Mesenchymal stem cell (in vitro differentiated cells and primary cell): Measurements from ENCODE around the gene MARVELD1.

Source experiments
- DNase-seq: peaks from one replicate; pipeline ENCODE4 v3.0.0-alpha.2; 2013
- H2AFZ ChIP-seq: one replicate; pipeline ENCODE4 v1.6.1; 2013; ENCODE audit warnings: low read depth, mild to moderate bottlenecking, control low read depth, inconsistent platforms, low read length, moderate library complexity
- H2AK5ac ChIP-seq: 2 replicates; pipeline ENCODE4 v1.6.1; 2013; ENCODE audit warnings: low read length, moderate library complexity, mild to moderate bottlenecking, inconsistent platforms; ENCODE audit not compliant: severe bottlenecking
- H2BK120ac ChIP-seq: one replicate; pipeline ENCODE4 v1.6.1; 2013; ENCODE audit warnings: low read depth, mild to moderate bottlenecking, inconsistent platforms, low read length, moderate library complexity
- H2BK12ac ChIP-seq, 2 experiments: one replicate each; pipeline ENCODE4 v1.6.1; 2013; ENCODE audit warnings: inconsistent platforms in 2 of 2, low read length in 2 of 2, mild to moderate bottlenecking in 2 of 2, moderate library complexity in 2 of 2, control low read depth in 1 of 2
- H2BK15ac ChIP-seq: one replicate; pipeline ENCODE4 v1.6.1; 2013; ENCODE audit warnings: mild to moderate bottlenecking, low read depth, inconsistent platforms; ENCODE audit not compliant: poor library complexity, severe bottlenecking
- H2BK5ac ChIP-seq: 2 replicates; pipeline ENCODE4 v1.6.1; 2013; ENCODE audit warnings: low read depth, mild to moderate bottlenecking, low read length, control low read depth, inconsistent platforms; ENCODE audit not compliant: poor library complexity, severe bottlenecking
- H3K14ac ChIP-seq, 2 experiments: one replicate each; pipeline ENCODE4 v1.6.1; 2013; ENCODE audit warnings: inconsistent platforms in 2 of 2, low read length in 2 of 2, control low read depth in 1 of 2, mild to moderate bottlenecking in 1 of 2, moderate library complexity in 1 of 2
- H3K18ac ChIP-seq, 2 experiments: one replicate each; pipeline ENCODE4 v1.6.1; 2013; ENCODE audit warnings: inconsistent platforms in 2 of 2, low read length in 2 of 2, control low read depth in 1 of 2, low read depth in 1 of 2, mild to moderate bottlenecking in 1 of 2
- H3K23ac ChIP-seq, 2 experiments: one replicate each; pipeline ENCODE4 v1.6.1; 2013; ENCODE audit warnings: inconsistent platforms in 2 of 2, low read length in 2 of 2, mild to moderate bottlenecking in 2 of 2, moderate library complexity in 2 of 2, control low read depth in 1 of 2
- H3K27ac ChIP-seq: 2 replicates; pipeline ENCODE4 v1.5.1; 2013; ENCODE audit warnings: mild to moderate bottlenecking, moderate library complexity, low read length, control low read depth, inconsistent platforms; ENCODE audit not compliant: poor library complexity, severe bottlenecking
- H3K27me3 ChIP-seq, 2 experiments: 2 replicates each; pipeline versions ENCODE4 v1.6.1 to v1.7.0; 2013; ENCODE audit warnings: low read length in 2 of 2, mild to moderate bottlenecking in 2 of 2, moderate library complexity in 2 of 2, control low read depth in 1 of 2, inconsistent platforms in 1 of 2; ENCODE audit not compliant: control insufficient read depth in 1 of 2, insufficient read depth in 1 of 2
- H3K36me3 ChIP-seq, 2 experiments: 2 replicates each; pipeline versions ENCODE4 v1.6.1 to v1.7.0; 2013; ENCODE audit warnings: low read length in 2 of 2, control low read depth in 1 of 2, inconsistent platforms in 1 of 2, low read depth in 1 of 2, mild to moderate bottlenecking in 1 of 2; ENCODE audit not compliant: insufficient read depth in 2 of 2, control insufficient read depth in 1 of 2
- H3K4ac ChIP-seq, 2 experiments: one replicate each; pipeline ENCODE4 v1.6.1; 2013; ENCODE audit warnings: inconsistent platforms in 2 of 2, low read length in 2 of 2, mild to moderate bottlenecking in 2 of 2, moderate library complexity in 2 of 2, control low read depth in 1 of 2, low read depth in 1 of 2
- H3K4me1 ChIP-seq: 2 replicates; pipeline ENCODE4 v1.6.1; 2013; ENCODE audit warnings: low read depth, low read length, control low read depth; ENCODE audit not compliant: control insufficient read depth, insufficient read depth
- H3K4me2 ChIP-seq: 2 replicates; pipeline ENCODE4 v1.6.1; 2013; ENCODE audit warnings: low read length, mild to moderate bottlenecking, inconsistent platforms; ENCODE audit not compliant: poor library complexity, severe bottlenecking
- H3K4me3 ChIP-seq, 2 experiments: 2 replicates each; pipeline versions ENCODE4 v1.5.1 to v1.7.0; 2013; ENCODE audit warnings: low read length in 2 of 2, mild to moderate bottlenecking in 2 of 2, control low read depth in 1 of 2, low read depth in 1 of 2; ENCODE audit not compliant: insufficient read depth in 1 of 2
- H3K79me1 ChIP-seq: replicated peaks from 2 replicates; pipeline ENCODE4 v1.6.1; 2013; ENCODE audit warnings: mild to moderate bottlenecking, control low read depth, low read length, inconsistent platforms; ENCODE audit not compliant: poor library complexity, severe bottlenecking
- H3K9ac ChIP-seq: 2 replicates; pipeline ENCODE4 v1.7.0; 2013; ENCODE audit warnings: mild to moderate bottlenecking, low read length, moderate library complexity
- H3K9me3 ChIP-seq: 2 replicates; pipeline ENCODE4 v1.7.0; 2013; ENCODE audit warnings: mild to moderate bottlenecking, low read length; ENCODE audit not compliant: control insufficient read depth
- H4K8ac ChIP-seq: one replicate; pipeline ENCODE4 v1.6.1; 2013; ENCODE audit warnings: inconsistent platforms, mild to moderate bottlenecking, low read length, moderate library complexity
- H4K91ac ChIP-seq: one replicate; pipeline ENCODE4 v1.6.1; 2013; ENCODE audit warnings: mild to moderate bottlenecking, low read length, inconsistent platforms
- WGBS: methylation state at CpG from one replicate; pipeline ENCODE4 v1.1.7; 2013; ENCODE audit warnings: mixed read lengths; 5-methylcytosine and 5-hydroxymethylcytosine counted together

Gene MARVELD1

DNA sequence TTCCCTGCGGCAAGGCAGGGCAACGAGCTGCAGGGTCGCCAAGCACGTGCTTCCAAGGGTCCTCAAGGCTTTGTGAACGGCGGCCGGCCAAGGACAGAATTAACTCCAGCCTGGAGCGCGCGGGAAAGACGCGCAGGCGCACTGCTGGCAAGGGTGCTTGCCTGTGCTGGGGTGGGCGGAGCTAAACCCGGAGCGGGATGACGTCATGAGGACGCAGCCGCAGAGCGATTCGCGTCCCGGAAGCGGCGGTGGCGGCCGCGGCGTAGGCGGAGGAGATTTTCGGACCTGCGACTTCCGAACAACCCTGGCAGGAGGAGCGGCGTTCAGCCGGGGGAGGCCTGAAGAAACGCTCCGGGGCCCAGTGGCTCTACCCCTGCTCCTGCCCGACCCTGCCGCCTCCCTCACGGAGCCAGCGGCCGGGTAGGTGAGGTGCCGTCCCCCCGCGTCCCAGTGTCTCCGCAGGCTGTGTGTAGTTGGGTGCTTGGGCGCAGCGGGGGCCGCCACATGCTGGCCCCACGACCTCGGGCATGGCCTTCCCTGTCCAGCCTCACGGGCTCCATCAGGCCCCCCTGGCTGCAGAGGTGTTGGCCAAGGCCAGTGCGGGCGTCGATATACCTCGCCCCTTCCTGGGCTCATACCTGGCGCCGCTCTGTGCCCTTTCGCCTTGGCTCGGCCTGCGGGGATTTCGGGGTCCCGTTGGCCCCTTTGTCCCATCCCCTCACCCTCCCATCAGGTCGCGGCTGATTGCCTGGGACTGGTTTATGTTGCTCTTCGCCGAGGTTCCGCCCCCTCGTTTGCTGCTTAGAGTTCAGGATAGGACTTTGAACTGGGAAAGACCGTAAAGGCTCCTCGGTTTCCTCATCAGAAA lies 23.6 kb downstream of the MARVELD1 start, which contains the start of gene ZFYVE27:
Gene ZFYVE27, plus strand, starts transcription at position 227 of the 868 bp plus-strand sequence. CDS start 1,350 bp downstream, outside the sequence.
- H2AK5ac ChIP-seq: no peak within 1 kb of the TSS
- H3K9ac ChIP-seq: peak within 1 kb of the TSS; percentile 99
- peaks cover 4 to 36% of the 10 kb centered on the region in 2 experiments for H3K36me3 ChIP-seq
- H4K91ac ChIP-seq: peak within 1 kb of the TSS; percentile 83
- H3K14ac ChIP-seq: peak within 1 kb of the TSS in 1 of 2 experiments; percentile 96
- peak within 1 kb of the TSS; percentile 77 for H2AFZ ChIP-seq
- H2BK120ac ChIP-seq: no peak within 1 kb of the TSS
- H3K4me3 ChIP-seq: peak within 1 kb of the TSS; percentile 88 to 97
- peak within 1 kb of the TSS; percentile 71 for H2BK15ac ChIP-seq
- under 1% methylated on average over 72 of the region's 72 CpGs for WGBS
- H3K79me1 ChIP-seq: peaks cover 18% of the 10 kb centered on the region
- peak within 1 kb of the TSS; percentile 26 for H2BK5ac ChIP-seq
- peak within 1 kb of the TSS; percentile 95 for H4K8ac ChIP-seq
- peak within 1 kb of the TSS; percentile 41 for H3K27ac ChIP-seq
- peak within 1 kb of the TSS in 1 of 2 experiments; percentile 36 for H3K23ac ChIP-seq
- peak within 1 kb of the TSS; percentile 80 for H3K4me2 ChIP-seq
- H3K4ac ChIP-seq: peak within 1 kb of the TSS; percentile 49 to 83
- H2BK12ac ChIP-seq: peak within 1 kb of the TSS in 1 of 2 experiments; percentile 58
- H3K9me3 ChIP-seq: no peaks in the 10 kb centered on the region
- H3K4me1 ChIP-seq: peaks cover 12% of the 10 kb centered on the region
- DNase-seq: peak; percentile 91
- no peaks in the 10 kb centered on the region for H3K27me3 ChIP-seq
- H3K18ac ChIP-seq: peak within 1 kb of the TSS; percentile 86 to 96

DNA sequence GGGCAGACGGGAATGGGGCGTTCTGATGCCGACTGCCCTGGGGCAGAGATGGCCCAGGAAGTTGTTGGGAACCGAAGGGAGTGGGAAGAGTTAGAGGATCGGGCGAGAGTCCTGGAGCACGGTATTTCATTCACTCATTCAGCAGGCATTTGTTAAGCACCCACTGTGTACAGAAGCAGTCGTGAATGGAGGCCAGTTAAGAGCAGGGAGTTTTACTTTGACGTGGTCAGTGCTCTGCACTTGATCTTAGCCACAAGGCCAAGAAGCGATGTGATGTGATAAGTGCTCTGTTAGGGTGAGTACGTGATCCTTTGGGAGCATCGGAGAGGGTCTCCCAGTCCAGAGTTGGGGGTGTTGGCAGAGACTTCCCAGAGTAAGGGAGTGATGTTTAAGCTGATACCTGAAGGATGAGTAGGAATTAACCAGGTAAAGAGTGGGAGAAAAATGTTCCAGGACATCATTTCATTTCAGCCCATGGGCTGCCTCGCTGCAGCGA lies 24.3 kb downstream of the MARVELD1 start:
- H3K27me3 ChIP-seq: no peaks in the 10 kb centered on the region
- peak overlapping the region in 1 of 2 experiments; percentile 67 for H3K14ac ChIP-seq
- H3K4me2 ChIP-seq: peak overlapping the region; percentile 80
- H3K18ac ChIP-seq: no peak overlapping the region
- H2BK15ac ChIP-seq: no peak overlapping the region
- H3K36me3 ChIP-seq: peaks cover 6 to 40% of the 10 kb centered on the region in 2 experiments
- H2AFZ ChIP-seq: no peak overlapping the region
- no peak overlapping the region for H3K27ac ChIP-seq
- peak overlapping the region; percentile 88 to 97 for H3K4me3 ChIP-seq
- no peak overlapping the region for H4K91ac ChIP-seq
- H2BK12ac ChIP-seq: peak overlapping the region in 1 of 2 experiments; percentile 58
- H3K4me1 ChIP-seq: peaks cover 12% of the 10 kb centered on the region
- peak overlapping the region; percentile 99 for H3K9ac ChIP-seq
- no peak overlapping the region for H2BK120ac ChIP-seq
- peak overlapping the region in 1 of 2 experiments; percentile 11 for H3K4ac ChIP-seq
- DNase-seq: no peak
- no peaks in the 10 kb centered on the region for H3K9me3 ChIP-seq
- H3K23ac ChIP-seq: no peak overlapping the region
- H2AK5ac ChIP-seq: no peak overlapping the region
- H2BK5ac ChIP-seq: no peak overlapping the region
- peaks cover 18% of the 10 kb centered on the region for H3K79me1 ChIP-seq
- no peak overlapping the region for H4K8ac ChIP-seq
- WGBS: 34% methylated on average over 14 of the region's 14 CpGs

GRCh38 chr10:97738616-97739015 lies 25.1 kb downstream of the MARVELD1 start:
- Histone ChIP-seq H4K8ac (no peak overlapping the region), H3K9ac (peak overlapping the region; percentile 99), H3K4me3 (peak overlapping the region in 1 of 2 experiments; percentile 97), H3K18ac (no peak overlapping the region), H3K4me2 (no peak overlapping the region), H3K36me3 (peaks cover 13 to 48% of the 10 kb centered on the region in 2 experiments), H2AK5ac (no peak overlapping the region), H2BK15ac (no peak overlapping the region), H3K23ac (no peak overlapping the region), H3K4me1 (peaks cover 12% of the 10 kb centered on the region), H2BK5ac (no peak overlapping the region), H2BK12ac (no peak overlapping the region), H4K91ac (peak overlapping the region; percentile 76), H3K79me1 (peaks cover 20% of the 10 kb centered on the region), H3K27me3 (no peaks in the 10 kb centered on the region), H2BK120ac (no peak overlapping the region), H3K9me3 (no peaks in the 10 kb centered on the region), H3K27ac (no peak overlapping the region), H2AFZ (no peak overlapping the region), H3K14ac (no peak overlapping the region), H3K4ac (no peak overlapping the region)
- DNase-seq: no peak
- WGBS: 93% methylated on average over 3 of the region's 4 CpGs

- Histone ChIP-seq H4K8ac (no peak overlapping the region), H2BK15ac (no peak overlapping the region), H2BK12ac (no peak overlapping the region), H2BK5ac (no peak overlapping the region), H3K4me2 (no peak overlapping the region), H3K18ac (no peak overlapping the region), H3K36me3 (peaks cover 21 to 68% of the 10 kb centered on the region in 2 experiments), H3K4me3 (no peak overlapping the region), H3K23ac (no peak overlapping the region), H3K14ac (no peak overlapping the region), H3K27ac (no peak overlapping the region), H3K9me3 (no peaks in the 10 kb centered on the region), H3K79me1 (peaks cover 28% of the 10 kb centered on the region), H3K4ac (no peak overlapping the region), H2AFZ (no peak overlapping the region), H2BK120ac (no peak overlapping the region), H4K91ac (no peak overlapping the region), H3K4me1 (peaks cover 18% of the 10 kb centered on the region), H2AK5ac (no peak overlapping the region), H3K9ac (peak overlapping the region; percentile 26), H3K27me3 (no peaks in the 10 kb centered on the region)
- no peak for DNase-seq
- 88% methylated on average over 2 of the region's 2 CpGs for WGBS
Observed at GRCh38 chr10:97740613-97741012, 27.1 kb downstream of the MARVELD1 start.
